Stimulated activated naive CD8-positive, alpha-beta T cell treated with anti-CD3 and anti-CD28 coated beads, Interleukin-15, Interleukin-2, amounts not matched to agents 100 U/mL and 50 U/mL, for 24 hours (primary cell): ENCODE results near the gene KCNN3.
A peak's percentile ranks its signal among the peaks of the same experiment; 100 is the strongest.

Source experiments
- ATAC-seq: fragments of 150-1000 bp; cut with Tn5 transposase; one replicate; pipeline ENCODE4 v1.10.0; 2021
- DNase-seq: peaks from one replicate; pipeline ENCODE4 v3.0.0; 2021

The KCNN3 gene

DNA sequence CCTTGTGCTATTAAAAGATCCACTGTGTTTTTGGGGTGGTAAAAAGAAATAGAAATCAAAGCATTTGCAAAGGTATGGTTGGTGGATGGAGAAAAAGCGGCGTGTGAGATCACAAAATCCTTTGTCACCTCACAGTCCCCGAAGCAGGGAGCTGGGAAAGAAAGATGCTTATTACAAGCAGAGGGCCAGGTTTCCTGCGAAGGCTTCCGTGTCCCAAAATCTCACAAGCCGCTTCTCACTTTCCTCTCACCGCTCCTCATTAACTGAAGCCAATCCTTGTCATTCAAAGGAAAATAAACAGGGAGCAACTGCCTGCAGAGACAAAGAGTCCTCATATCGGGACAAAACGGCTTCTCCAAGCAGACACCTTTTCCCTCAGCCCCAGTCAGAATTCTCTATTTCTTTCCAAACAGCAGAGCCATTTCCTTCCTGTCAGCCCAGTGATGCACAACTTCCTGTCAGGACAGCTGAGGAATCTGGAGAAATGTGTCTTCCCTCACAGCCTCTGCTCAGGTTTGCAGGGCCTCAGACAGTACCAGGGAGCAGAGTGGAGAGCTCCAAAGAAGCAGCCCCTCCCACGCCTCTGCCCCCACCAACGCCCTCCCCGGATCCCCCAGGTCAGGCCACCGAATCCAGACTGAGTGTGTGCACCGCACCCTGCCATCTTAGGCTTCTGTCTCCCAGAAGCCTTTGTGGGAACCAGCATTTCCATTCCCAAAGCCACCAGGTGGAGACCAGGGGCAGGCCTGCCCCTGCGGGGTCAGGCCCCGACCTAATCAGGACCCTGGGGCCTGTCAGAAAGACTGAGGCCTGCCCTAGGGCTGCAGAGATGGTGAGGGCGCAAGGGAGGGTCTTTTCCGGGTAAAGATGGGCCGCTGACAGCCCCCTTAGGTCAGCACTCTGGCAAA lies 29.6 kb downstream of the KCNN3 start:
- ATAC-seq (no peak), DNase-seq (no peak)

DNA sequence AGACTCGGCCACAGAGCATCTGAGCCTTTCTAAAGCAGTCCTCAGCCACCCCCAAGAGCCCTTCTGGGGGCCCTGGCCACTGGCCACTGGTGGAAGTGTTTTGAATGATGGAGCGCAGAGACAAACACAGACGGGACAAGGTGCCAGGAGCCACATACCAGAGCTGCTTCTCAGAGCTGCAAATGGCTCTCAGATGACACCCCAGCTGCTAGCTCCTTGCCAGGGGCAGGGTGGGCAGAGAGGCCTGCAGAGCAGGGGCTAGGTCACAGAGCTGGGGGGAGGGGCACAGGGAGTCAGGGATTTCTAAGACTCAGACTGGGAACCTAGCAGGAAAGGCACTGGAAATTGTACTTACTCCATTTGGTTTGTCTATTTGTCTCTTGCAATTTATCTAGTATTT lies 30.4 kb downstream of the KCNN3 start:
- ATAC-seq, result no peak

DNA sequence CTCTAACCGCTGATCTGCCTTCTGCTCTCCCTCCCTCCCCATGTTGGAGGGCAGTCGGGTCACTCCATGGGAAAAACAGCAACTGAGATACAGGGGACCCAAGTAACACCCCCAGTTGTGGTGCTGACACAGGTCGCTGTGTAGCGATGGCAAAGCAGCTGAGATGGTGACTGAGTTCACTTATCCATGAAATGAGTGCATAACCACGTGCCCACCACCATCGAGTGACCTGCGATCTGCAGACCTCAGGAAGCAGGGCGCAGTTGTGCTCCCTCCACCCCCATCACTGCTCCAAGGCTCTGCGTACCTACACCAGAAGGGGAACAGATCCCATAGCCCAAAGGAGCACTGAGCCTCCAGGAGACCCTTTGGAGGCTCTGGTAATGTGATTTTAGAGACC lies 31.1 kb downstream of the KCNN3 start:
- no peak for ATAC-seq
- DNase-seq, result no peak

More for the DNA sequence above, 30.4 kb downstream of the KCNN3 start:
- no peak for DNase-seq

DNA sequence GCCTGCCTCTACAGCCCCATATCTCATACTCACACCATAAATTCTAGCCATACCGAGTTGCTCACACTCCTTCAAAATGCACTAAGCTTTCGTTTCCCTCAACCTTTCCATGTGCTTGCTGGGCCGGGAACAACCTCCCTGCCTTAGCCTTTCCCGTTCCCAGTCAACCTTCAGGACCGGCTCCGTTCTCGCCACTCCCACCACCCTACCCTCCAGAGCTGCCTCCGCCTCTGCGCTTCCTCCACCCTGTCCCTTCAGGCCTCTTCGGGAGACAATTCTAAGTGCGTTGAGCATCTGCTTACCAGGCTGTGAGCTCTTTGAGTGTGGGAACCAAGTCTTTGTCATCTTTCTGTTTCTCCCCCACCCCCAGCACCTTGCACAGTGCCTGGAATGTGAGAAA lies 31.6 kb downstream of the KCNN3 start:
- no peak for ATAC-seq
- no peak for DNase-seq

DNA sequence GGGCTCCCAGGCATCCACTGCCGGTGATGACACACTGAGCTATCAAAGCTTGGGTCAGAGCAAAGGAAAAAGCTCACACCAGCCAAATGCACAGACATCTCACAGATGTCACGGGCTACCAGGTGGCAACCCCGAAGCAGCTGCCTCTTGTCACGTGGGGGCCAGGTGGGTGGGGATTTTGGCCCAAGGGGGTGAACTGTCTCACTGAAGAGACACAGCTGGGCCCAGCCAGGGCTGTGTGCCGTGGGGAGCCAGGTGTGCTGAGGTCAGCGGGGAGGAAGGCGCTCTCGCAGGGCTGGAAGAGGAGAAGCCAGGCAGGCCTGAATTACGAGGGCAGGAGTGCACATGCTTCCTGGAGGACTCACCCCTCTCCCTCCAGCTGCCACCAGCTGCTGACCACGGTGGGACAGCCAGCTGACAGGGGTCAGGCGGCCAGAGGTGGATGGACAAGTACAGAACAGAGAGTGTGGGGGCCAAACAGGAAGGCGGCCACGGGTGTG lies 32.4 kb downstream of the KCNN3 start:
- no peak for DNase-seq
- no peak for ATAC-seq

DNA sequence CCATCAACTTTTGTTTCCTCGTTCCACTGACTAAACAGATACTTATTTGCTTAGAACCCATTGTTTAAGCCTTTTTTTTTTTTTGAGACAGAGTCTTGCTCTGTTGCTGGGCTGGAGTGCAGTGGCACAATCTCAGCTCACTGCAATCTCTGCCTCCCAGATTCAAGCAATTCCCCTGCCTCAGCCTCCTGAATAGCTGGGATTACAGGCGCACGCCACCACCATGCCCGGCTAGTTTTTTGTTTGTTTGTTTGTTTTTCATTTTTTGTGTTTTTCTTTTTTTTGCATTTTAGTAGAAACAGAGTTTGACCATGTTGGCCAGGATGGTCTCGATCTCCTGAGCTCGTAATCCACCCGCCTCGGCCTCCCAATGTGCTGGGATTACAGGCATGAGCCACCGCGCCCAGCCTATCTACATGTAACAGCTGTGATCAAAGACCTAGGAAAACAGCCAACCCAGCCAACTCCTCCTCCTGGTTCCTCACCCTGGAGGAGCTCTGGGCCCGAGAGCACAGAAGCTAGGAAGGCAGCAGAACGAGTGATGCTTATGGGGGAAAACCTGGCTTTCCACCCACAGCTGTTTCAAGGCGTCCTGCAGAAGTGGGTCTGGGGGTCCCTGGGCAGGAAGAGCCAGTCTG lies 32.9 kb downstream of the KCNN3 start:
- no peak for ATAC-seq
- no peak for DNase-seq

DNA sequence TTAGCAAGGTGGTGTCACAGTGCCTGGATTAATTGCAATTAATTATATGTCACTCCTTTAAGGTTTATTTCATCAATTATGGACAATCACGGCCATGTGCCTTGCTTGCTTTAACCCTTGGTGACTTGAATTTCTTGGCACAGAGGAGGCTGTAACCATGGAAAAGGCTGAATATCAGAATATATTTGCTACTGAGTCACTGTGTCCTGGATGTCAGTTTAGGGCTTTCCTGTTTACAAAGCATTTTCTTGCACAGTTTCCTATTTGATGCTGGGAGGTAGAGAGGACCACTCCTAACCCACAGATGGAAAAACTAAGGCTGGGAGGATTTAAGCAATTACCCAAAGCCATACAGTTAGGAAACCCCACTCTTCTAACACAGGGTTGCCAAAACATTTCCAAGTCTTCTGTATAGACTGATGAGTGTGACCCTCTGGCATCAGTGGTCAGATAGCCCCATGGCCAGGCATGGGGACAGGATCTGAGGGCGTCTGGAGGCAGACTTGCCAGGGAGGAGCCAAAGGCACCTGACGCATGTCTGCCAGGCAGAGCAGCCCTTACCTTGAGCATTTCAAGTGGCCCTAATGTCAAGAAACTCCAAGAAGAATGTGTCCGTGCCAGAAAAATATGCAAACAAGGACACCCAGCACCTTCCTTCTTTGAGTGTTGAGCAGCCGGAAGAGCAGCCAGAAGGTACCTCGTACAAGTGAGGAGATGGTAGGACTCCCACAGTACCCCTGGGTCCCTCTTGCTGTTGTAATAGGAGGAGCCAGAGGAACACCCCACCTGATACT lies 34.4 kb downstream of the KCNN3 start:
- ATAC-seq (no peak), DNase-seq (no peak)

DNA sequence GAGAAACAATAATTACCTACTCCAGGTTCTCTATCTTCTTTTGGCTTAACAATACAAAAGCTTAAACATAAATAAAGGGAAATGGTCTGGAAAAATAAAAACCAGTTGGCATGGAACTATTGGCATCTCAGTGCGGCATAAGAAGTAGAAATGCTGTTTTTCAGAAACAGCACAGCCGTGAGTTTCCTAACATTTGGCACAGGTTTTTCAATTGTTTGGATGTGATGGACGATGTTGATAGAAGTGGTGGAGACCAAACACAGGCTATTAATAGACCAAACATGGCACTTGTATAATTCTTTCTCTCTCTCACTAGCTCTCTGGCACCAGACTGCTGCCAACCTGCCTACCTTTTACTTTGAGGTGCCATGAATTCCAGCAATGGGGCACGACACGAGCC lies 36.2 kb downstream of the KCNN3 start:
- ATAC-seq (no peak), DNase-seq (no peak)

DNA sequence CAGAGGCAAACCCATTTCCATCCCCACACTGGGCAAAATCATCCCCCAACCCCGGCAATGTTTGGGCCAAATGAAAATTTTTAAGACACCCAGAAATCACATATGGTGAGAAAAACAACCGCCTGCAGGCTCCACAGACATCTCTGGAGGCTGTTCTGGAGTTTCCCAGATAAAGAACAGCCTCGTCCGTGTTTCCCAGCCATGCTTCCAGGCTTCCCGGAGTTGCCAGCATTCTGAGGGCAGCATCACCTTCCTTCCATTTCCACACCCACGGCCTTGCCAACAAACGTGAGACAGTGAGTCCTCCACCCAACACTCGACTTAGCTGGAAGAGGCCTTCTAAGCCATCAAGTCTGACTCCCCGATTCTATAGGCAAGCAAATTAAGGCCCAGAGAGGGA lies 36.9 kb downstream of the KCNN3 start:
- no peak for ATAC-seq
- DNase-seq, result no peak

DNA sequence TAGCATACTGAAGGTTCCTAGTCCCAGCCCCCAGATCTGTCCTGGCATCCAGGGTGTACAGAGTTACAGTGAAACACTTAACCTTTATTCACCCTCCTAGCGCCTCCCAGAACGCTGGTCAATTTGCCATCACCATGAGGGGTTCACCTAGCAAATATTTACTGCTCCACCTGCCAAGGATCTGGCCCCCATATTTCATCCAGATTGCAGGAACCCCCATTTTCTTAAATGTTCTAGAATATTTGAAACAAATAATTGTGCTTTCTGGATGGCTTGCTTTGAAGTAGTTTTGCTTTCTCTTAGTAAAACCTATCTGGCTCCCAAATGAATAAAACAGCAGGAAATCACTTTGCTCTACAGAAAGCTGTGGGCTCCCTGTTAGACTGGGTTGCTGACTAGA lies 37.7 kb downstream of the KCNN3 start:
- DNase-seq (no peak), ATAC-seq (no peak)

DNA sequence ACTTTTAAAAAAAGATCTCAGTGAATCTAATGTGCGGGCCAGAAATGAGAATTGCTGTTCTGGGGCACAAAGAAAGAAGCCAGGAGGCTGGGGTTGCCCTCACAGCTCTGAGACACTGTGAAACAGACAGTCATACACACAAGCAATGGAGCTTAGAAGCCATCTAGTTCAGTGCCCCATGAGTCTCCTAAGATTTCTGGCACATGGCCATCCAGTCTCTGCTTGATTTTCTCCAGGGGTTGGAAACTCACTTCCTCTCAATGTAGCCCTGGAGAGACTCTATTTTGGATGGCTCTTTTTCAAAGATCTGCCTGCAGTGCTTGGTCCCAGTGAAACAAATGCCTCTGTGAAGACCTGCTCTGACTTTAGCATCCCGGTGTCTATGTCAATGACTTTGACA lies 38.6 kb downstream of the KCNN3 start:
- ATAC-seq (no peak), DNase-seq (no peak)

DNA sequence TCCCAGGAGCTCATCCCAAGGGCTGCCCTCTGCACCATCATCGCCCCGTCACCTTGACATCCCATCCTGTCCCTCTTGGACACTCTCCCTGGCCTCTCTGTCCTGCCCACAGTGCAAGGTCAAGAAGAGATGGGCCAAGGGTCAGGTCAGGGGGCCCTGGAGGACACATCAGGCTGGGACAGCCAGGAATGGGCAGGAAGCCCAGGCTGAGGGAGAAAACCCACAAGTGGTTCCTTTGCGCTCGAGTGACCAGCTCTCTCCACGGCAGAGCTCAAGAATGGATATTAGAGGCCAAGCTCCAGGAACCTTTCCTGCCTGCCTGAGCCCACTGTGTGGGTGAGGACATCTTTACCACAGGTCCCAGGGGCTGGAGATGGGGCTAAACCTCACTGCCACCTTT lies 41.0 kb downstream of the KCNN3 start:
- ATAC-seq (no peak), DNase-seq (no peak)

DNA sequence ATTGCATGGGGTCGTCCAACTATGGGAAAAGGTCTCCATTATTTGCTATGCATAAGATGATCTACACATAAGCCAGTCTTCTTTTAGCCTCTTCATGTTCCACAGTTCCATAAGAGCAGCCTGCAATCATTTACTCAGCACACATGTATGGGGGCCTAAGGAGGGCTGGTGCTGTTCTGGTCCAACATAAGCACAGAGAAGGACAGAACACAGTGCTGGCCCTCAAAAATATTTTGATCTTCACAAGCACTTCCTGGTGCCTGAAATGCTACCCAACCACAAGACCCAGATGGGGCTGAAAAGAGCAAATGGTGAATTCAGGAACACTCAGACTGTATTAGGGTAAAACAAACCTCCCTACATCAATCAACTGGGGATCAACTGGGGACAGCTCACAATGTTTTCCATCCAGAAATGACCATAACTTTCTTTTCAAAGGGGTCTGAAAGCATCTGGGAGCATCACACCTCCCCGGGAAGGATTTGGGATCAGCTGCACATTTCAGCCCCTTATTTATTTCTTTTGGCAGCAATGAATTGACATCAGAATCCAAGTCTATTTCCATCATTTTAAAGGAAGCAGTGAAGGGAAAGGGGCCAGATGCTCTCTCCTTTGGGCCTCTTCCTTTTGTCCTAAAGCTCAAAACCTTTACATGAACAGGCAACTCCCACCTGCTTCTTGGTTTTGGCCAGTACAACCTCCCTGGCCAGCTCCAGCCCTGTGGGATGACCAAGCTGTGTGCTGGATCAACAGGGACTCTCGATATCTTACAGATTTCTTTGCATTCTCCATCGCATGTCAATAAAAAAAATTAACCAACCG lies 45.7 kb downstream of the KCNN3 start:
- DNase-seq (no peak), ATAC-seq (no peak)

DNA sequence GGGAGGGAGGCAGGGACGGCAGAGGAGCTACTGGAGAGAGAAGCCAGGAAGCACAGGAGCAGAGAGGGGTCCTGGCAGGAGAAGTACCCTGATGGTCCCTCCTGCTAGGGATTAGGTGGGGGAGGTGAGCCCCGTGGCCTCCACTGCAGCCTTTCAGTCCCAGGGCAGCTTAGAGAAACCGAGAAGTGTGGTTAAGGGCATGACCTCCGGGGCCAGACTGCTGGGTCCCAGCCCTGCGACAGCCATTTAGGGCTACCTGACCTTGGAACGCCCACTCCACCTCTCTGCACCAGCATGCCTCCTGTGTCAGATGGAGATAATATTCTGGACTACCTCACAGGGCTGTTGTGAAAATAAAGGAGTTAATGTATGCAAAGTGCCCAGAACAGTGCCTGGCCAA lies 47.4 kb downstream of the KCNN3 start:
- ATAC-seq (no peak), DNase-seq (no peak)

DNA sequence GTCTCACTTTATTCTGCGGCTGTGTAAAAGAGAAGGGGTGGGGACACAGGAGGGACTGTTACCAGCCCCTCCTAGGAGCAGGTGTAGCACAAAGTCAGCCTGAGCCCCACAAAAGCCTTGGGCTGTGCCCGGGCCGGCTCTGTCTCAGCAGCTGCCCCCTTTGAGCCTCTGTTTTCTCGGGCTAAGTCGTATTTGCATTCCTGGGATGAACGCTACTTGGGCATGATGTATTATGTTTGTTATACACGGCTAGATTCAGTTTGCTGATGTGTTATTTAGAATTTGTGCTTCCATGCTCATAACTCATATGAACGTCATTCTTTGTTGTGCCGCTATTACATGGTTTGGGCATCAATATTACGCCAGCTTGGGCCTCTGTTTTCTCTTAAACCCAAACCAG lies 47.8 kb downstream of the KCNN3 start:
- ATAC-seq (no peak), DNase-seq (no peak)

DNA sequence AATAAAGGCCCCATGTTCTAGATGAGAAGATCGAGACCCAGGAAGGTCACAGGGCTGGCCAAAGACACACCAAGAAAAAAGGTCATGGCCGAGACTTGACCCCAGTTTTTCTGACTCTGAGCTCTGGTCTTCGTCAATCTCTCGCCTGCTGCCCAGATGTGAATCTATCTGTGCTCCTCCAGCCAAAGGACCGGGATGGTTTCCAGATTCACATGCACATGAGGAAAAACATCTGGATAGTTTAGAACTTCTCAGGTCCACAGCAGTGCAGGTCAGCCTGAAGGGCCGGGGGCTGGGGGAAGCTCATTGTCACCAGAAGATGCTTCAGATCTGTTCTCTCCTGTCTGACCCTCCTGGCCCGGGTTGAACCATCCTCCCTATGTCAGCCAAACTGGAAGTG lies 49.0 kb downstream of the KCNN3 start:
- ATAC-seq, result no peak

DNA sequence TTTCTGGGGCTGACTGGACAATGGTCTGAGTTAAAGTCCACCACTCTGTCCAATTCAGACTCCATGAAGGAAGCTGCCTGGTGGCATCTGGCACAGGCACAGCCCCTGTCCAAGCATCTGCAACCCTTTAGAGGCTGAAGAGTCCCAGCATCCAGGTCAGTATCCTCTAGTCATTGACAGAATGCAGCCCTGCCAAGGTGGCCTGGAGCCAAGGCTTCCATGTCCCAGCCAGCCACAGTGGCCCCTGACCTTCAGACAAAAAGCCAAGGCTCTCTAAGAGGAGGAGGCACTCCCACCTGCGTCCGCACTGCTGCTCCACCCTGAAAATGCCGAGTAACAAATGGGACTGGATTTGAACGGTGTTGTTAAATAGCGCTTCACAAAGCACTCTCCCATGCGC lies 49.4 kb downstream of the KCNN3 start:
- ATAC-seq, result no peak
- DNase-seq, result no peak

More for the DNA sequence above, 49.0 kb downstream of the KCNN3 start:
- DNase-seq, result no peak

DNA sequence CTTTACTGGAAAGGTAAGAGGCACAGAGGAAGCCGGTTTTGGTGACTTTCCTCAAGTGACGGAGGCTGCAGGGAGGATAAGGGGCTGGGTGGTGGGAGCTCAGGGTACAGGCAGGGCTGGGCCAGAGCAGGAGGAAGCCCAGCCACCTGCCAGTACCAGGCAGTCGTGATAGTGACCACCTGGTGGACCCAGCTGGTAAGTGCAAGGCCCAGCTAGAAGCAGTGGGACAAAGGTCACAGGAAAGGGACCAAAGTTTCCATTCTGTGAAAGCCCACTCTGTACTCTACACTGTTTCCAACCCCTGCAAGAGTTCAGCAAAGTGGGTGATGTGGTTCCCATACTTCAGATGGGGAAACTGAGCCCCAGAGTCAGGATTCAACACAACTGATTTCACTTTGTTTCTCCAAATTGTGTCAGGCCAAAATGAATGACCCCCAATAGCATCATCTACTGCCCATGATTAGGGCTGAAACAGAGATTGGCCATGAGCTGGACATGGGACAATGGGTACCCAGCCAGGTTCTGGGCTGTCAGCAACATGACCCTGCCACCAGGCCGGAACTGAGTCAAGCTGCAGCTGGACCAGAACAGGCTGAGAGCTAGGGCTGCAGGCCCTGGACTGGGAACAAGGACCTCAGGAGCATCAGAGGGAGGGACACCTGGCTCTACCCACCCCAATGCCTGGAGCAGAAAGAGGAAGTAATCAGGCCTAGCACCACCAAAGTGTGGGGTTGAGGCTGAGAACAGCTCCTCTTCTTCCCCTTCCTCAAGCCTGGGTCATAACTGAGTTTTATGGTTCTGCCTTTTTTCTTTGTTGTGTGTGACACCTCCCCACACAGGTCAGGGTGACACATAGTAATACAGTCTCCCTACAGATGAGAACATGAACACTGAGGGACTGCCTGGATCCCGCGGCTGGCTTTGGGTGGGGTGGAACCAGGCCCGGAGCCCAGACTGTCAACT lies 50.2 kb downstream of the KCNN3 start:
- ATAC-seq (peak; percentile 58), DNase-seq (peak; percentile 25)

DNA sequence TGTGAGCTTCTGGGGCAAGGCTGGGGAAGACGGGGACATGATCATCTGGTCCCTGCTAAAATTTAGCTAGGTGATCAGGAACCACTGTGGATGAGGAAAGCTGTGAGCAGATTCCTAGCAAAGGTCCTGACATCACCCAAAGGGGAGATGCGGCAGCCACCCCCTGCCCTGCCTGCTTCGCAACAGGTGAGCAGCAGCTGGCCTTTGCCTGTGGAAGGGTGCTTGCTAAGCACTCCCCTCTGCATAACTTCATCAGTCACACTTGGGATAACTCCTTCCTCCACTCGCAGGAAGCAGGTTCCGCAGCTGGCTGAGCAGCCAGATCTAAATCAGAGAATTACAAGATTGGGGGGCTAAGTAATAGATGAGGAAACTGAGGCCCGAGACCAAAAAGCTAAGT lies 51.2 kb downstream of the KCNN3 start:
- DNase-seq, result no peak
- ATAC-seq, result no peak

DNA sequence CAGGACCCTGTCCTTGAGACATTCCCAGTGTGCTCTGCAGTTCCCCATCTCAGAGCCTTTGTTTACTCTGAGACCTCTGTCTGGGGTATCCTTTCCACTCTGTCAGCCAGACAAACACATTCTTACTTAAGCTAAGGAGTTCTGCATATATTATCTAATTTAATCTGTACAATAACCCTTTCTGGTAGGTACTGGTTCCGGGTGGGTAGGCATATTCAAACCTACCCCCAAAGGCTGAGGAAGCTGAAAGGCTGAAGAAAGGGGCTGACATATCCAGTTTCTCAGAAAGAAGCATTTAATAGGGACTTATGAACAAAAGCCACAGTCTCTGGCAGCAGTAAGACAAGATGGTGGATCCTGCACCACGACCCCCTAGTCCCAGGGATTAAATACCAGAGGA lies 53.1 kb downstream of the KCNN3 start:
- DNase-seq (no peak), ATAC-seq (no peak)

DNA sequence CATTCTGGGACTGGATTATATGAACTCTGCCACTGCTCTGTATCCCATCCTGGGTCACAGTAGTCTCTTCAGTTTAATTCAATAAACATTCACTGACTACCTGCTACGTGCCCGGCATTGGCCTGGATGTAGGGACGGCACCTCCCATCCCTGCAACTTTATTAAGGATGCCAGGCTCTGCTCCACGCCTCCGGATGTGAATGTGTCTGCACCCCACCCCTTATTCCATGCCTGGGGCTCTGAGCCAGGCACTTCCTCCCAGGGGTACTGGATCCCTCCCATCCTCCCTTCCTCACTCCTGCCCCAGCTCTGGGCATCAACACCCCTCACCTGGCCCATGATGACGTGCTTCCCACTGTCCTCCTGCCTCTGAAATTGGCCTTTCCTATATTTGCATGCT lies 53.7 kb downstream of the KCNN3 start:
- DNase-seq, result no peak
- no peak for ATAC-seq
